Activated CD4-positive, alpha-beta T cell treated with anti-CD3 and anti-CD28 coated beads, Interleukin-2, amount 10 ng/mL, durations not matched to agents 7 days and 5 days (primary cell): Measurements from ENCODE around the gene ADAMTS2. TPM values are rescaled to one million over a fixed set of nuclear protein-coding genes. Genes with fewer than 3 reads are reported as not detected.

Experiments
- CTCF ChIA-PET: fragments of 350-600 bp; sonication (Branson Sonifier 250); formaldehyde crosslinking; loops from one replicate; lab custom pipeline; 2021; ENCODE audit warnings: antibody characterized with exemption; lab: Charles Lee
- POLR2A ChIA-PET: fragments of 350-600 bp; sonication (Branson Sonifier 250); formaldehyde crosslinking; loops from one replicate; lab custom pipeline; 2021; ENCODE audit warnings: antibody characterized with exemption; lab: Charles Lee
- DNase-seq: peaks from one replicate; pipeline ENCODE4 v3.0.0-alpha.2; 2020
- H3K27ac Mint-ChIP-seq: one replicate; pipeline ENCODE4 v1.8.0; 2021; ENCODE audit warnings: mild to moderate bottlenecking, moderate library complexity, mixed read lengths
- H3K27me3 Mint-ChIP-seq: one replicate; pipeline ENCODE4 v1.8.0; 2021; ENCODE audit warnings: mixed read lengths
- H3K36me3 Mint-ChIP-seq: one replicate; pipeline ENCODE4 v1.8.0; 2021; ENCODE audit warnings: low read depth, mixed read lengths
- H3K4me1 Mint-ChIP-seq: one replicate; pipeline ENCODE4 v1.8.0; 2021; ENCODE audit warnings: mixed read lengths
- H3K4me3 Mint-ChIP-seq: one replicate; pipeline ENCODE4 v1.8.0; 2021; ENCODE audit warnings: mild to moderate bottlenecking, moderate library complexity, mixed read lengths
- H3K9me3 Mint-ChIP-seq: one replicate; pipeline ENCODE4 v1.8.0; 2021; ENCODE audit warnings: mixed read lengths
- total RNA-seq, 2 experiments: library from RNA; stranded (reverse); gene quantifications; one replicate each; pipeline ENCODE4 v1.2.3, GENCODE V29; 2021

Gene ADAMTS2
- total RNA-seq, 2 experiments from 2014 or later, result not detected

DNA sequence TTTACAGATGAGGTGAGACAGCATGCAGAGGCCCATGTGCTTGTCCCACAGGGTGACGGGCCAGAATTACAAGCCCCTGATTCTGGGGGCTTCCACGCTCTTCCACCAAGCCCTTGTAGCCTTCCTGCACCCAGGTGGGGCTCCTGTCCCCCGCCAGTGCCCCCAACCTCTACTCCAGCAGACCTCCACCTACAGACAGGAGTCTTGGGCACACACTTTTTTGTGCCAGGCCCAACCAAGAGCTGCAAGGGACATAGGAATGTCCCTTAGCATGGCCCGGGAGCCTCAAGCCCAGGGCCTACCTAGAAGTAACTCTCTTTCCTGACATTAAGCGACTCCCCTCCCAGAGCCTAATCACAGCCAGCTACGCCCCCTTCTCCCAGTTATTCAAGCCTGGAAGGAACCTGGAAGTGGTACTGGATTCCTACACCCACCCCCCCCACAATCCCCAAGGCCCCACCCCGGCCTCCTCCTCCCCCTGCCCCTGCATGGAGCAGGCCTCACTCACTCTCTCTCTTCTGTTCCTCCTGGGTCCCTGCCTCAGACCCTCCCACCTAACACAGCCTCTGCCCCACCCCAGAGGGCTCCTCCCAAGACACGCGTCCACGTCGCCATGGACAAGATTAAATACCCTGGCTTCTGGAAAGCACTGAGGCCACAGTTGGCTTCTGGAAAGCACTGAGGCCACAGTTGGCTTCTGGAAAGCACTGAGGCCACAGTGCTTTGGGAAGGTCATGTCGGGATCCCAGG lies 30.5 kb downstream of the ADAMTS2 start:
- ChIA-PET POLR2A (no interaction called here), CTCF (no interaction called here)
- Mint-ChIP-seq H3K4me1 (no peaks in the 10 kb centered on the region), H3K9me3 (no peaks in the 10 kb centered on the region), H3K27me3 (no peaks in the 10 kb centered on the region), H3K36me3 (no peaks in the 10 kb centered on the region), H3K4me3 (no peak overlapping the region), H3K27ac (no peak overlapping the region)
- no peak for DNase-seq

DNA sequence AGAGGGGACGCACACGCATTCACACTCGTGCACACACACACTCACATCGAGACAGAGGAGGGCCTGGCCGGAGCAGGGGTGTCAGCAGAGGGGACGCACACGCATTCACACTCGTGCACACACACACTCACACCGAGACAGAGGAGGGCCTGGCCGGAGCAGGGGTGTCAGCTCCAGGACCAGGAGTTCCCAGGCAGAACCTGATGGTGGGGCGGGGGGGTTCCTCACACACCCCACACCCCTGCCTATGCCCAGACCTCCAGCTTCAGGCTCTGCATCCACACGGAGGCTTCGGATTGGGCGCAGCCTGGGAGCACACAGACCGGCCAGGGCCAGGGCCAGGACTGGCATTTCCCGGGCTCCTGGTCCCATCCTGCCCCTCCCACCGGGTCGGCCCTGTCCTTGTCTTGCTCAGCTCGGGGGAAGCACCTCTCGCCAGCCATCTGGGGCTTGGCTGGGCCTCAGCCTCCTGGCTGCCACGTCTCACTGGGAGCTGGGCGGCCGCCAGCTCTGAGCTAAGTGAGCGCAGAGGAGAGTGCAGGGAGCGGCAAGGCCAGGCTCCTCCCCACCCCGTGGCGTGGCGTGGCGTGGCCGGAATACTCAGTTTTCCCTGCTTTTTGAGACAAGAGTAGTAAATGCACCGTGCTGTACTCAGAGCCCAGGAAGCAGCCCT lies 31.3 kb downstream of the ADAMTS2 start:
- Mint-ChIP-seq H3K4me3 (no peak overlapping the region), H3K27me3 (no peaks in the 10 kb centered on the region), H3K27ac (no peak overlapping the region), H3K9me3 (no peaks in the 10 kb centered on the region), H3K4me1 (no peaks in the 10 kb centered on the region), H3K36me3 (no peaks in the 10 kb centered on the region)
- DNase-seq, result no peak
- POLR2A ChIA-PET, result no interaction called here
- CTCF ChIA-PET, result no interaction called here

GRCh38 chr5:179312557-179313235 lies 32.6 kb downstream of the ADAMTS2 start:
- CTCF ChIA-PET, result no interaction called here
- POLR2A ChIA-PET, result no interaction called here
- no peak for DNase-seq

DNA sequence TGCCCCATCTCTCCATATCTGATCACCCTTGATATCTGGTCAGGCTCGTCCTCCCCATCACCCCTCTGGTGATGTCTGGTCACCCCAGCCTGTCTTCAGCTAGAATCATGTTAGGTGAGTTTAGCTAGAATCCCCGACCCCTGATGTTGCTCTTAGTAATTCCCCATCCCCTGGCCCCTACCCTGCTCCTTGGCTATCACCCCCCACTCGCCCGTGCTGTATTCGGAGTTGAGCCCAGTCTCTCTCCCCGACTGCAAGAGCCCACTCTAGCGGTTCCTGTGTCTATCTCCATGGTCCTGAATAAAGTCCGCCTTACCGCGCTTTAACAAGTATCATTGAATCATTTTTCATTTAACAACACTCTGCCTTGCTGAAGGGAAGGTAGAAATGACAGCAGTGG lies 33.7 kb downstream of the ADAMTS2 start:
- Mint-ChIP-seq H3K27ac (no peak overlapping the region), H3K4me1 (no peaks in the 10 kb centered on the region), H3K27me3 (no peaks in the 10 kb centered on the region), H3K4me3 (no peak overlapping the region), H3K36me3 (no peaks in the 10 kb centered on the region), H3K9me3 (no peaks in the 10 kb centered on the region)
- CTCF ChIA-PET, result no interaction called here
- POLR2A ChIA-PET, result no interaction called here
- no peak for DNase-seq

More at GRCh38 chr5:179312557-179313235, 32.6 kb downstream of the ADAMTS2 start:
- H3K9me3 Mint-ChIP-seq, result no peaks in the 10 kb centered on the region
- H3K27me3 Mint-ChIP-seq, result no peaks in the 10 kb centered on the region
- no peak overlapping the region for H3K4me3 Mint-ChIP-seq
- H3K27ac Mint-ChIP-seq, result no peak overlapping the region
- no peaks in the 10 kb centered on the region for H3K36me3 Mint-ChIP-seq
- no peaks in the 10 kb centered on the region for H3K4me1 Mint-ChIP-seq

- Mint-ChIP-seq H3K27me3 (no peaks in the 10 kb centered on the region), H3K27ac (no peak overlapping the region), H3K4me1 (no peaks in the 10 kb centered on the region), H3K36me3 (no peaks in the 10 kb centered on the region), H3K4me3 (no peak overlapping the region), H3K9me3 (no peaks in the 10 kb centered on the region)
- DNase-seq, result no peak
- ChIA-PET CTCF (interaction anchor here (1.0 kb wide), 1 partner anchor 14 kb away, joined by 3 read pairs; no protein-coding TSS in a partner anchor), POLR2A (no interaction called here)
Measured at GRCh38 chr5:179311091-179311470, 34.2 kb downstream of the ADAMTS2 start.

DNA sequence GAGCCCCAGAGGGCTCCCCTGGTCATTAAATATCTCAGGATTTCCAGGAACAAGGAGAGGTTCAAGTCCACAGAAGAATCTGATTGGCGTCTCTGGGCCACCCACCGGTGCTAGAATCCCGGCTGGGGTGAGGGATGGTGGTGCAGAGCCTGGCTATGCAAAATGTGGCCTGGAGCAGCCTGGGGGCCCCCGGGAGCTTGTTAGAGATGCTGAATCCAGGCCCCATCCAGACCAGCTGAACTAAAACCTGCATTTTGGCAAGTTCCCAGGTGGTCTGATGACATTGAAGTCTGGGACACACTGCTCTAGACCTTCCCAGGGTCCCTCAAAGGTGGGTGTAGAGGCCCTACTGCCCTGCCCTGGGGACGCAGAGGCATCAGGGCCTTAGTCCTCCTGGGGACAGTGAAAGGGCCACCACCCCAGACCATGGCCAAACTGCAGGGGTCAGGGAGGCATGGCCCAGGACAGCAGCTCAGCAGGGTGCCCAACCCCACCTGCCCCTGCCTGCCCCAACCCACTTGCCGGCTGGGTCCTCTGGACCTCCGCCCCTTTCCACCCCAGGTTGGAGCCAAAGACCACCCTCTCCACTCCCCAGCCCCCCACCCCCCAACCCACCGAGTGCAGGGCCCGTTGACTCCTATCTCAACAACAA lies 34.7 kb downstream of the ADAMTS2 start:
- Mint-ChIP-seq H3K36me3 (no peaks in the 10 kb centered on the region), H3K4me3 (no peak overlapping the region), H3K27ac (no peak overlapping the region), H3K27me3 (no peaks in the 10 kb centered on the region), H3K4me1 (no peaks in the 10 kb centered on the region), H3K9me3 (no peaks in the 10 kb centered on the region)
- POLR2A ChIA-PET, result no interaction called here
- CTCF ChIA-PET, result interaction anchor here (1.0 kb wide), 1 partner anchor 14 kb away, joined by 3 read pairs; no protein-coding TSS in a partner anchor
- DNase-seq, result no peak

- Mint-ChIP-seq H3K36me3 (no peaks in the 10 kb centered on the region), H3K4me1 (no peaks in the 10 kb centered on the region), H3K4me3 (no peak overlapping the region), H3K9me3 (peaks cover 7% of the 10 kb centered on the region), H3K27me3 (no peaks in the 10 kb centered on the region), H3K27ac (no peak overlapping the region)
- DNase-seq, result no peak
- ChIA-PET CTCF (interaction anchor here (0.7 kb wide), 1 partner anchor 110 kb away, joined by 3 read pairs; no protein-coding TSS in a partner anchor), POLR2A (no interaction called here)
Measured at GRCh38 chr5:179309751-179310320, 35.4 kb downstream of the ADAMTS2 start.

DNA sequence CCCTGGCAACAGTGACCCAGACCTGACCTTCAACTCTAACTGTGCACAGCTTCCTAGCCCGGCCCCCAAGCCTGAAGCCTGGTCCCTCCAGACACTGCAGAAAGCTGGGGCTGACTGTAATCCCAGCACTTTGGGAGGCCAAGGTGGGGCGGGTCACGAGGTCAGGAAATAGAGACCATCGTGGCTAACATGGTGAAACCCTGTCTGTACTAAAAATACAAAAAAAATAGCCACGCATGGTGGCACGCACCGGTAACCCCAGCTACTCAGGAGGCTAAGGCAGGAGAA lies 35.9 kb downstream of the ADAMTS2 start:
- no peaks in the 10 kb centered on the region for H3K27me3 Mint-ChIP-seq

GRCh38 chr5:179308563-179309382 lies 36.5 kb downstream of the ADAMTS2 start:
- H3K27ac Mint-ChIP-seq, result no peak overlapping the region
- no peak overlapping the region for H3K4me3 Mint-ChIP-seq
- H3K9me3 Mint-ChIP-seq, result peaks cover 15% of the 10 kb centered on the region
- no peaks in the 10 kb centered on the region for H3K27me3 Mint-ChIP-seq
- CTCF ChIA-PET, result no interaction called here
- H3K4me1 Mint-ChIP-seq, result no peaks in the 10 kb centered on the region
- H3K36me3 Mint-ChIP-seq, result no peaks in the 10 kb centered on the region
- no peak for DNase-seq
- POLR2A ChIA-PET, result no interaction called here

More for the DNA sequence above, 35.9 kb downstream of the ADAMTS2 start:
- Mint-ChIP-seq H3K36me3 (no peaks in the 10 kb centered on the region), H3K4me1 (no peaks in the 10 kb centered on the region), H3K4me3 (no peak overlapping the region), H3K9me3 (peaks cover 12% of the 10 kb centered on the region), H3K27ac (no peak overlapping the region)
- POLR2A ChIA-PET, result no interaction called here
- DNase-seq, result no peak
- CTCF ChIA-PET, result interaction anchor here (0.7 kb wide), 1 partner anchor 110 kb away, joined by 3 read pairs; no protein-coding TSS in a partner anchor

DNA sequence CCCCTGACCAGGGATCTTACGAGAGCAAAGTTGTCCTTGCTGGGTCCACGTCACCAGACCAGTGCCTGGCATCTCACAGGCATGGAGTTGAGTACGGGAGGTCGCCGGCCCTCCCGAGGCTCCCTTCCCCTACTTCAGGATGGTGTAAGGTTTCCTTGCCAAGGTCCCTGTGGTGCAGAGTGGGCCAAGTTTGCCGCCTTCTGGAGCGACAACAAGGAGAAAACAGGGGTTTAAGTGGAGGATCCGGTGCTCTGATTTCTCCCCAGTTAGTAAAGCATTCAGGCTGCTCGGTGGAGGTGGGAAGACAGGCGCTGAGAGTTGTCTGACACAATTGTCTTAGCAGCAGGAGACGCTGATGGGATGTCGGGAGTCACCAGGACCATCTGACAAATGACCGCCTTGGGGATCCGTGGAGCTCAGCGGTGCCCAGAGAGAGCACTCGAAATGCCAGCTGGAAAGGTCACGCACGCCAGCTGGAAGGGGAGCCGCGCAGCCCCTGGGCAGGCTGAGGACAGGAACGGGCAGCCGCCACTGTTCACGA lies 37.3 kb downstream of the ADAMTS2 start:
- no peak overlapping the region for H3K27ac Mint-ChIP-seq
- ChIA-PET CTCF (no interaction called here), POLR2A (no interaction called here)

GRCh38 chr5:179307013-179307800 lies 38.1 kb downstream of the ADAMTS2 start:
- Mint-ChIP-seq H3K4me3 (no peak overlapping the region), H3K36me3 (no peaks in the 10 kb centered on the region), H3K4me1 (no peaks in the 10 kb centered on the region), H3K27ac (no peak overlapping the region), H3K27me3 (no peaks in the 10 kb centered on the region), H3K9me3 (peaks cover 15% of the 10 kb centered on the region)
- DNase-seq, result no peak
- CTCF ChIA-PET, result no interaction called here
- POLR2A ChIA-PET, result no interaction called here

More for the DNA sequence above, 37.3 kb downstream of the ADAMTS2 start:
- no peak overlapping the region for H3K4me3 Mint-ChIP-seq
- no peaks in the 10 kb centered on the region for H3K36me3 Mint-ChIP-seq
- DNase-seq, result no peak
- no peaks in the 10 kb centered on the region for H3K4me1 Mint-ChIP-seq
- H3K9me3 Mint-ChIP-seq, result peaks cover 15% of the 10 kb centered on the region
- H3K27me3 Mint-ChIP-seq, result no peaks in the 10 kb centered on the region
